Activated naive CD4-positive, alpha-beta T cell treated with anti-CD3 and anti-CD28 coated beads, Interleukin-2, amount 50 U/mL, for 72 hours (primary cell): ENCODE data around the gene BIRC3. TPM values are rescaled to one million over a fixed set of nuclear protein-coding genes. Genes with fewer than 3 reads are reported as not detected.
A peak's percentile ranks its signal among the peaks of the same experiment; 100 is the strongest.

Source experiments
- ATAC-seq, 2 donors: fragments of 150-1000 bp; cut with Tn5 transposase; 2 replicates each; pipeline ENCODE4 v1.10.0; 2021; ENCODE audit warnings: mild to moderate bottlenecking in 2 of 2, moderate library complexity in 2 of 2
- DNase-seq, 2 donors: peaks; one replicate each; pipeline ENCODE4 v3.0.0; 2021 to 2022; ENCODE audit warnings: low spot score in 2 of 2
- H3K27ac Mint-ChIP-seq, 2 donors: one replicate each; pipeline ENCODE4 v1.8.0; 2022; ENCODE audit warnings: mild to moderate bottlenecking in 2 of 2, mixed read lengths in 2 of 2
- H3K36me3 Mint-ChIP-seq, 2 donors: one replicate each; pipeline ENCODE4 v1.8.0; 2022; ENCODE audit warnings: mixed read lengths in 2 of 2
- H3K9me3 Mint-ChIP-seq, 2 donors: one replicate each; pipeline ENCODE4 v1.8.0; 2022; ENCODE audit warnings: mixed read lengths in 2 of 2
- total RNA-seq, 2 donors: library from RNA; stranded (reverse); gene quantifications; one replicate each; pipeline ENCODE4 v1.2.3, GENCODE V29; 2022

The BIRC3 gene
- total RNA-seq = 100 to 1,000 TPM; 131 to 355 TPM

DNA sequence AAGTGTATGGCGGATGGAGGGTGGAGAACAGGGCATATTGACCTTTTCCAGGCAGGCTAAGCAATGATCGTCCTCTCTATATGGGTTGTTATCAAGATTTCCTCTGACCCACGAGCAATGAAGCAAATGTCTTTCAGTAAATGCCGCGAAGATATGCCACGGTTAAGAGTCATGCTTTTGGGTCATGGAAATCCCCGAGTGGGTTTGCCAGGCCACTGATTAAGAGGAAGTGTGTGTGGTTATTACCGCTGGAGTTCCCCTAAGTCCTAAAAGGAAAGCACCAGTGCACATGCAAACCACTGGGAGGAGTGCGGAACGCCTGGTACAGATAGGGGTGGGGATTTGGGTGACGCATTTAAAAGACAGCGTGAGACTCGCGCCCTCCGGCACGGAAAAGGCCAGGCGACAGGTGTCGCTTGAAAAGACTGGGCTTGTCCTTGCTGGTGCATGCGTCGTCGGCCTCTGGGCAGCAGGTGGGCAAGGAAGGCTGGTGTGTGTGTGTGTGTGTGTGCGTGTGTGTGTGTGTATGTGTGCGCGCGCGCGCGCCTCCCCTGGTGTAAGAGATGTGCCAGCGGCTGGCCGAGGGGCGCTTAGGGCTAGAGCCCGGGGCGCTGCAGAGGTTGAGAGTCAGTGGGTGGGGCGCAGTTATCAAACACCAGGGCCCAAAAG, at the start of gene BIRC3:
TSS of gene BIRC3 (plus strand) at position 386 of the 669 bp plus-strand sequence. CDS start 7,026 bp downstream, outside the sequence.
- DNase-seq = peak; percentile 83 to 95
- Mint-ChIP-seq H3K27ac (peak within 1 kb of the TSS; percentile 97 to 98), H3K9me3 (no peaks in the 10 kb centered on the region), H3K36me3 (peaks cover 56 to 61% of the 10 kb centered on the region in 2 donors)
- peak; percentile 88 to 92 for ATAC-seq

DNA sequence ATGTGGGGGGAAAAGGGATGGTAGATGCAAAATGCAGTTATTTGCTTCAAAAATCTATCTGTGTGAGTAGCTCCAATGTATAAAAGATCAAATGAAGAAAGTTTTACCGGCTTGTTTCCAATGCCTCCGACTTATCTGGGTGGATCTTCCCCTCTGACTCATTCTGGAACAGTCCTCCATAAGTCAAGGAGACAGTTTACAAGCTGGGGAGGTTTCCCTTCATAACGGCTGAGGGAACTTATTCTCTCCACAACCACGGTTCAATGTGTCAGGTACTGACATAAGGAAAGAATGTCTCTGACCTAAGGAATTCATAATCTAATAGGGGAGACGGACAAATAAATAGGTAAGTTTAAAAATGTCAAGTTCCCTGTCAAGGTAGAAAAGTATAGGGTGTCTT, 49.7 kb upstream of the BIRC3 start:
- Mint-ChIP-seq H3K36me3 (no peaks in the 10 kb centered on the region), H3K27ac (no peak overlapping the region), H3K9me3 (no peaks in the 10 kb centered on the region)
- ATAC-seq (no peak), DNase-seq (no peak)

DNA sequence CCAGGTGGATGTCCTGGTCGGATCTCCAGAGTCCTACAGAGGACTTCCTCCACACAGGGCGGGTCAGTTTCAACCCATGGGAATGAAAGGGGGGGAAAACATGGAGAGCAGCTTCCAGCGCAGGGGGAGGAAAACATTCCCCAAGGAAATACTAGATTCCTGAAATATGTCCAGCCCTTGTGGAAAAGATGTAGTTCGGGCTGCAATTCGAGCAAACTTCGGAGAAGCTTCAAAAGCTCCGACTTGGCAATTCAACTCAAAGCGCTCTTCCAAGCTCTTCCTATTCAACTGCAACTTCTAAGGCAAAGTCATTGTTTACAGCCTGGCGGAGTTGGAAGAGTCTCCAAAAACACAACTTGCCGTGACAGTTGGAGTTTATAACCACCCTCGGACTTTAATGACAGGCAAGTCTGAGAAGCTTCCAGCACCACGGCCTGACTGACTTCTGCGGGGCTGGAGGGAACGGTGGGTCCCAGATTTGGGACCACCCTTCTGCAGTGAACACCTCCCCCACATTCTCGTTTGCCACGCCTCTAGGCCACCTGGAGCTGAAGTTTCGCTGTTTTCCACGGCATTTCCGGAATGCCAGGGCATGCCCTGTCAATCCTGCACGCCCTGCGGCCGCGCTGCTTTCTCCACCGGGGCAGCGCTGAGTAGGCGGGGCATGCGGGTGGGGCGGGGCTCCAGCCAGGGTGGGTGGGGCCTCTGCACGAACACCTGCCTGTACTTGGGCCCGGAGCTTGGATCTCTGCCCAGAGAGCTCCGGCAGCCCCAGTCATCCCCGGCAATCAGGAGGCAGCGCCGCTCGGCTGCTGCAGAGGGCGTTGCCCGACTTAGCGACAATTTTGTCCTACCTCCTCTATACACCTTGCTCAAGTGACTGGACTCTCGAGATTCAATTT, 49.0 kb upstream of the BIRC3 start:
- H3K9me3 Mint-ChIP-seq = no peaks in the 10 kb centered on the region
- H3K36me3 Mint-ChIP-seq = no peaks in the 10 kb centered on the region
- ATAC-seq (peak; percentile 98), DNase-seq (peak; percentile 71 to 78)
- H3K27ac Mint-ChIP-seq = peak overlapping the region in 1 of 2 donors; percentile 65

DNA sequence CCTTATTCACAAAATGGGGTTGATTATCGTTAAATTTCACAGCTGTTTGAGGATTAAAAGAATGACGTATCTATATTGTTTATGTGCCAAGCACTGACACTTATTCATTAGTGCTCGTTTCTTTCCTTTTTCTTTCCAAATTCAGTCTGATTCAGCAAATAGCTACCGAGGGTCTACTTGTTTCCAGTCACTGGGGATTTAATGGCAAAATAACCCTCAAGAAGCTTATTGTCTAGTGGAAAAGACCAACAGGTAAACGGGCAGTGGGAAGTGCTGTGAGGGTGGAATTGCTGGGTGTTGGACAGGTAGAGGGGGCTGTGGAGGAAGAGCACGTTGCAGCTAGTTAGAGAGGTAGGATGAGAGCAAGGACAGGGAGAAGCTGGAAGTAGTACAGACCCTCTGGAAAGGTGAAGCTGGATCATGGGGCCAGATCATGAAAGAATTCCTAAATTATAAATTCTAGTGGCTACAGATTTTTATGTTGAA, 48.3 kb upstream of the BIRC3 start:
- ATAC-seq (peak in 1 of 2 donors; percentile 15), DNase-seq (no peak)
- H3K9me3 Mint-ChIP-seq = no peaks in the 10 kb centered on the region
- no peaks in the 10 kb centered on the region for H3K36me3 Mint-ChIP-seq
- peak overlapping the region in 1 of 2 donors; percentile 65 for H3K27ac Mint-ChIP-seq

DNA sequence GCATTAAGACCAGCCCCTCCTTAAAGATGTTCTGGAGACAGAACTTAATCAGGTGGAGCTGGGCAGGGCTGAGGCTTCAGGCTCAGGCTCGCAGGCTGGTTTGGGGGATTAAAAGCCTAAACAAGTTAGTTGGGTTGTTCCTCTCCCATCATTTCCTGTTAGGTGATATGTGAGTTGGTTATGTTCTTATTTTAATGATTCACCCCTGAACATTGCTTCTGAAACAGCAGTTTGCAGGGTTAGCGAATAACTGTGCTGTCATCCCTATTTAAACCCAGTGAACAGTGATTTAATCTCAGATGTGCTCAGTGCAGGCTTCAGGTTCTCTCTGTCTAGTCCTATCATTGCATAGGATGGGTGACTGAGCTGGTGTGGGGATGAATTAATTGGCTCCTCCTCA, 47.4 kb upstream of the BIRC3 start:
- DNase-seq (no peak), ATAC-seq (peak; percentile 21 to 52)
- Mint-ChIP-seq H3K36me3 (no peaks in the 10 kb centered on the region), H3K27ac (peak overlapping the region in 1 of 2 donors; percentile 44), H3K9me3 (no peaks in the 10 kb centered on the region)

DNA sequence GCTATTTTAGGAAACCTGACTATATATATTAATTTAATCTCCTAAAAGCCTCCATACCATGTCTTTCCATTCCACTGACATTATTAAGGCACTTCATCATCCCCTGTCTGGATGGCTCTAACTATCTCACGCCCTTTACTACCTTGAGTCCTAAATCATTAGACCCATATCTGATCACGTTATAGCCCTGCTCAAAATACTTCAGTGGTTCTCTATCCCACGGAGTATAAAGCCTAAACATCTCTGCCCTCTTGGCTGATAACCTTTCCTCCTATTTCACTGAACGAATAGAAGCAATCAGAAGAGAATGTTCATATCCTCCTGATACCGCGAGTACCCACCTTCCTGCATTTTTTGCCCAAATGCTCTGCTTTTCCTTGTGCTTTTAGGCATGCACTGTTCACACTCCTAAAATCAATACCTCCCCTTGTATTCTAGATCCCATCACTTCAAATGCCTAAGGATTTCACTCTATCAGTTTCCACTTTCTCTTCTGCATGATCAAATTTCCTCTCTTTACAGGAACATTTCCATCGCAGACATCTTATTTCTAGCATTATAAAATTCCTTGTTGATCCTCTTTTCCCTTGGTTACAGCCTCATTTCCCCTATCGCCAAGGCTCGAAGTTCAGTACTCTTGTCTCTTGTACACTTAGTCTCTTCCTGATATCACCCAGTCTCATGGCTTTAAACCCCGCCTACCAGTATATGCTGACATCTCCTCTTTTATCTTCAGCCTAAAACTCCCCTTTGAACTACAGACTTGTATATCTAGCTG, 45.0 kb upstream of the BIRC3 start:
- no peaks in the 10 kb centered on the region for H3K9me3 Mint-ChIP-seq
- ATAC-seq (no peak), DNase-seq (no peak)
- no peak overlapping the region for H3K27ac Mint-ChIP-seq
- H3K36me3 Mint-ChIP-seq = no peaks in the 10 kb centered on the region

DNA sequence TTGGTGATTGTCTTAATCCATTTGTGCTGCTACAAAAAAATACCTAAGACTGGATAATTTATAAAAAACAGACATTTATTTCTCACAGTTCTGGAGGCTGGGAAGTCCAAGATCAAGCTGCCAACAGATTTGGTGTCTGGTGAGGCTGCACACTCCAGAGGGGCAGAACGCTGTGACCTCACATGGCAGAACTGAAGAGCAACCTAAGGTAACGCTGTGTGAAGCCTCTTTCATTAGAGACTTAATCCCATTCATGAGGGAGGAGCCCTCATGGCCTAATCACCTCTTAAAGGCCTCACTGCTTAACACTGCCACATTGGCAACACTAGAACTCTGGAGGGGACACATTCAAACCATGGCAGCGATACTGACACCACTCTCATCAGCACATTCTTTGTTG, 42.7 kb upstream of the BIRC3 start:
- ATAC-seq = no peak
- Mint-ChIP-seq H3K27ac (no peak overlapping the region), H3K36me3 (no peaks in the 10 kb centered on the region), H3K9me3 (no peaks in the 10 kb centered on the region)
- no peak for DNase-seq

DNA sequence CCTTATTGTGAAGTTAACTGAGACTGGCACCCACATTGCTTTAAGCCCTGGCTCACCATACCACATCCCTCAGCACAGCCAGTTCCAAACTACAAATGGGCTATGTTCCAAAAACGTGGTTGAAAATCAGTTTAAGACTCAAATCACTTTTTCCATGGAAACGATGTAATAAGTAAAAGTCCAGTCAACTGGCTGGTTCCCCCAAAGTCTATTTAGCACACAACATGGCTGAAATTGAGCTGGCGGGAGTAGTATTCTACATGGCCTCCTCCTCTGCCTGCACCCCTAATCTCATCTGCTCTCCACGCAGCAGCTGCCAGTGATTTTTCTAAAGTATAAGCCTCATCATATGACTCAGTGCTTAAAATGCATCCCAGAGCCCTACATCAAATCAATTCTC, 40.9 kb upstream of the BIRC3 start:
- no peak for DNase-seq
- Mint-ChIP-seq H3K9me3 (no peaks in the 10 kb centered on the region), H3K36me3 (no peaks in the 10 kb centered on the region), H3K27ac (no peak overlapping the region)
- no peak for ATAC-seq

DNA sequence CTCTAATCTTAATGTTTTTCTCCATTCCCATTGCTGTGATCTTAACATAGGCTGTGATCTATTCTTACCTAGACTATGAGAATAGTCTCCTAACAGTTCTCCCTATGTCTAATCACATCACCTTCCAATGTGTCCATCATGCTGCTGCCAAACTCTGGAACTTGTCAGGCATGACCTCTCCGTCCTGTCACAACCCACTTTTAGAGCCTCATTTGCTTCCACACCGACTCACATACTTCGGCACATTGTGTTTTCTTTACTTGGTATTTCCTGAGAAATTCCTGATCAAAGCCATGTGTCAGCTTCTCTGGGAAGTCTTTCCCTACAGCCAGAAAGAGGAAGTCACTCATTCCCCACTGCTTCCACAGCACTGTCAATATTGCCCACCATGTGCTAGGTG, 40.5 kb upstream of the BIRC3 start:
- DNase-seq = no peak
- no peak overlapping the region for H3K27ac Mint-ChIP-seq
- no peaks in the 10 kb centered on the region for H3K36me3 Mint-ChIP-seq
- H3K9me3 Mint-ChIP-seq = no peaks in the 10 kb centered on the region
- no peak for ATAC-seq

DNA sequence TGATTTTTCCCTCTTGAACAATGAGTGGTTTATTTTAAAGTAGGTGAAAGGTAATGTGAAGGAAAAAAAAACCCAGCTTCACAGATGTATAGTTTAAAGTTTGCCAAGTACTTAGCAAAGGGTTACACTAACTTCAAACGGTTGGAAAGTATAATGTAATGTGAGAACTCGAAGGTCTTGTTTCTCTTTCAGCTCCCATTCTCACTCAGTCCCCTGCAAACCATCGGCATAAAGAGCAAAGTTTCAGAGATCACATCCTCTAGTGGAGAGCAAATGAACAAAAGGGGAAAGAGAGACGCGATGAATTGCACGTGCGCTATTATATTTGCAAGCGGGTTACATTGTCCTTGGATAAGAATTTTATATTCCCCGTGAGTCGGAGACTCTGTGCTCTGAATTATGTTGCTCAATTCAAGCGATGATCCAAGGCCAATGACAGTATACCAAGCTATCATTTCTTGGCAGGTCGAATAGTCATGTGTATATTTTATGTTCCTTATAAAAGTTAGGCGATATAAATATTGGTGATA, 37.6 kb upstream of the BIRC3 start:
- no peak for DNase-seq
- no peak overlapping the region for H3K27ac Mint-ChIP-seq
- peak; percentile 70 to 98 for ATAC-seq
- no peaks in the 10 kb centered on the region for H3K36me3 Mint-ChIP-seq
- H3K9me3 Mint-ChIP-seq = no peaks in the 10 kb centered on the region

DNA sequence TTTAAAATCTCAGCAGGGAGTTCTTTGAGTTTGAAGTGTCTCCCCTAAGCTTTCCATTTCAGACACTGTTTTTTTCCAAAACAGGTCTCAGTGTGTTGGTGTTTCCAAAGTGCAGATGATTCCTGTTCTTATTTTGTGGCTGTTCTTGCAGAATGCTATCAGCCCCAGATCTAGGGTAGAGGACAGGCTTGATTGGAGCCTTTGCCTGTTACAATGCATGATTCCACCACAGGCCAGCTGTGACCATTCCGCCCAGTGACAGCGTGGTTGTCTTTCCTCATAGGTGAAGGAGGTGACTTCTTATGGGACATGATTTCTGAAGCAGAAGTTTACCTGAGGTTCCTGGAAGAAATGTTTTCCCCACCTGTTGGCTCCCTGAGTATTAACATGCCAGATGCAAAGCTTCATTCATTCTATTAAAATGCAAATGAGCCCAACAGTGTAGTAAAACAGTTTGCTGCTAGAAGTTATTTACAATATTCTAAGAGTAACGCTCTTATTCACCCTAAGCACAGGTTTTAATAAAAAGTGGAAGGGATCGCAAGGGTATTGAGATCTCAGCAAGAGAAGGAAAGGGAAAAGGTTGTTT, 36.9 kb upstream of the BIRC3 start:
- ATAC-seq = peak in 1 of 2 donors; percentile 26
- DNase-seq = no peak
- Mint-ChIP-seq H3K36me3 (no peaks in the 10 kb centered on the region), H3K27ac (no peak overlapping the region), H3K9me3 (no peaks in the 10 kb centered on the region)

DNA sequence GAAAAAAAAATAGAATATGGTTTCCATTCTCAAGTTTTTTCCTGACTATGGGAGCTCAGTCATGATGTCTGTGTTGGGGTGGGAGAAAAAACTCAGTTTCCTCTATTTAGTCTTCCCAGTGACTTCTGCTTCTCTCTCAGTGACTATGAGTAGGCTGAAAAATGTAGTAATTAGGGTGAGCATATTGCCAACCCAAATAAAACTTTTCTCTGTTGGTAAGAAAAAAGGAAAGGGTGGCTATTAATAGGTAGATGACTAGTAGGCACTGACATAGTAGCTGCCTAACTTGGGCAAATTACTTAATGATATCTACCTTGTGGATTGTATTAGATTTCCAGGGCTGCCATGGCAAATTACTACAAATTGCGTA, 34.2 kb upstream of the BIRC3 start:
- H3K27ac Mint-ChIP-seq = no peak overlapping the region
- no peaks in the 10 kb centered on the region for H3K9me3 Mint-ChIP-seq
- DNase-seq (no peak), ATAC-seq (no peak)
- H3K36me3 Mint-ChIP-seq = no peaks in the 10 kb centered on the region

DNA sequence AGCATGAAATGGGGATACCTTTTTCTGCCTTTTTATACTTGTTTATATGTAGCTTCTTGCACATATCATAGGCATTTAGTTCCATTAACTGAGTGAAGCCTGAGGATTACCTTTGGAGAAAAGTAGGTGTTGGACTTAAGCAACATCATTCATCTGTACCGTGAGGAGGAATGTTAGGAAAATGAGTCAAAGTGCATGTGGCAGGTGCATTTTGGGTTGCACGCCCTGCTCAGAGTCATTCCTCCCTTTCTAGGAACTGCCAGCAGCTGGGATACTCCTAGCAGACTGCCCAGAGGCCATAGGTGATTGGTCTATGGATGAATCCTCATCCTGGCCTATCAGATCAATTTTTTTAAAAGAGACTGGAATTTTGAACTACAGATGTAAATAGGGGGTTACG, 33.3 kb upstream of the BIRC3 start:
- no peak for DNase-seq
- H3K27ac Mint-ChIP-seq = no peak overlapping the region
- H3K36me3 Mint-ChIP-seq = no peaks in the 10 kb centered on the region
- no peaks in the 10 kb centered on the region for H3K9me3 Mint-ChIP-seq
- no peak for ATAC-seq

DNA sequence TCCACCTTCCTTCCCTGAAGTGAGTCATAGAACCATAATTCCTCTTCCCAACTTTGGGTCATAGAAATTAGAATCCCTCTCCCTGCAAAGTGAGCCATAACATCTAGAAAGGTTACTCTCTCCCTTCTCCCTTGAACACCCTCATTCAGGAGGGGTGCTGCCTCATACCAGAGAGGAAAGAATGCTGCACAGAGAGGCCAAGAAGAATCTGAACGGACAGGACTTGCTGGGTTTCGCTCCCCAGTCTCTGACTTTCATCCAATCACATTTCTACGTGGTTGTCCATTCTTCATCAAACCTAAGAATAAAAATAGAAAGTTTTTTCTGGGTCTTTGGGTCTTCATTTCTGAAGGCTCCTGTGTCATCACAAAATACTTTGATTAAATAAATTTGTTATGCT, 31.0 kb upstream of the BIRC3 start:
- ATAC-seq (no peak), DNase-seq (no peak)
- H3K9me3 Mint-ChIP-seq = no peaks in the 10 kb centered on the region
- H3K27ac Mint-ChIP-seq = no peak overlapping the region
- no peaks in the 10 kb centered on the region for H3K36me3 Mint-ChIP-seq

DNA sequence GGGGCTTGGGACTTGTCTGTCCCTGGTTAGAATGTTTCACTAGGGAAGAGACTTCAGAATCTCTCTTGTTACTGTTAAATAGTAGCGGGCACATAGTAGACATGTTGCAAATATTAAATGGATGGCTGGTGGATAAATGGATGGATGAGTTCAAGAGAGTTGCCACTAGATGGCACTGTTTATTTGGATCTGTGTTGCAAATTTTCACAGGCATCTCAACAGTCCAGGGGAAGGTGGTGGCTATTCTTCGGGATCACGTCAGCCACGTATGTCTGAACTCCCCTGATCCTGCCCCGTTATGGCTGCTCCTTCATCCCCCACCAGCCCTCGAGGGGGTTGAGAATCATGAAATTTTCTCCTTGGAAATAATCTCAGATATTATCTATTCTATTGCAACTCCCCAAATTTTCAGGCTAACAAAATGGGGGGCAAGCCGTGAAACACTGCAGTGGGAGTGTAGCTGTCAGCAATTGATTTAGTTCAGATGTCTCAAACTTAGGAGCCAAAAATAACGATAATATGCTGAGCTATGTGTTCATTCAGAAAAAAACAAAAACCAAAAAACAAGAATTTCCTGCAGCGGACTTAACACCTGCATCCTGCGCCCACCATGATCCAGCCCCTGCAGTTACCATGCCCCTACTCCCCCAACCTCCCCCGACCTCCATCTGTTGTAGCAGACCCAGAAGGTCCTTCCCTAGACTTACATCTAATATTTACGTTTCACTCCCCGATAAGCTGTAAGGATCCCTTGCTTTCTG, 29.1 kb upstream of the BIRC3 start:
- H3K36me3 Mint-ChIP-seq = no peaks in the 10 kb centered on the region
- DNase-seq (no peak), ATAC-seq (peak; percentile 86 to 92)
- H3K27ac Mint-ChIP-seq = peak overlapping the region in 1 of 2 donors; percentile 51
- H3K9me3 Mint-ChIP-seq = no peaks in the 10 kb centered on the region

DNA sequence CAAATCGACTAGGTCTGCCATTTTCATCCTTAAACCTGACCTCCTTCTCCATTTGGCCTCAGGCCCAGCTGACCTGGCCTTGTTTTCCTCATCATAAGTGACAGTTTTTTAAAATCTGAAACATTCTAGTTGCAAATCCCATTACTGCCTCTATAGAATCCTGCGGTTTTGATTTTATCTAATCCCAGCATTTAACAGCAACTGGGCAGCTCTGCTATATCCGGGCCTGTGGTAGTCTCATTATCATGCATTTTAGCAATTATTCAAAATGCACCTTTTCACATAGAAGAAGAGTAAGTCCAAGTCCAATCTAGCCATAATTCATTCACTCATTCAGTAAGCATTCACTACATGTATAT, 28.6 kb upstream of the BIRC3 start:
- Mint-ChIP-seq H3K9me3 (no peaks in the 10 kb centered on the region), H3K36me3 (no peaks in the 10 kb centered on the region), H3K27ac (peak overlapping the region in 1 of 2 donors; percentile 51)
- DNase-seq = no peak
- no peak for ATAC-seq
